ENCODE measurements around the gene FSIP2. TPM values are rescaled to one million over a fixed set of nuclear protein-coding genes. Genes with fewer than 3 reads are reported as not detected.

Gene FSIP2
- total RNA-seq, 2 experiments from 2014 or later: 0.14 TPM; not detected in 1

GRCh38 chr2:185787227-185788145 is 48.9 kb downstream of the FSIP2 start:
- H3K9me3 Mint-ChIP-seq: no peaks in the 10 kb centered on the region
- no peak overlapping the region for H3K27ac Mint-ChIP-seq
- H3K27me3 Mint-ChIP-seq: no peaks in the 10 kb centered on the region
- no peak for DNase-seq
- no peak overlapping the region for H3K4me3 Mint-ChIP-seq
- intact Hi-C loops (cut with micrococcal nuclease): no loop called here
- ChIA-PET CTCF (no interaction called here), POLR2A (no interaction called here)
- TF ChIP-seq, protein P1, sequence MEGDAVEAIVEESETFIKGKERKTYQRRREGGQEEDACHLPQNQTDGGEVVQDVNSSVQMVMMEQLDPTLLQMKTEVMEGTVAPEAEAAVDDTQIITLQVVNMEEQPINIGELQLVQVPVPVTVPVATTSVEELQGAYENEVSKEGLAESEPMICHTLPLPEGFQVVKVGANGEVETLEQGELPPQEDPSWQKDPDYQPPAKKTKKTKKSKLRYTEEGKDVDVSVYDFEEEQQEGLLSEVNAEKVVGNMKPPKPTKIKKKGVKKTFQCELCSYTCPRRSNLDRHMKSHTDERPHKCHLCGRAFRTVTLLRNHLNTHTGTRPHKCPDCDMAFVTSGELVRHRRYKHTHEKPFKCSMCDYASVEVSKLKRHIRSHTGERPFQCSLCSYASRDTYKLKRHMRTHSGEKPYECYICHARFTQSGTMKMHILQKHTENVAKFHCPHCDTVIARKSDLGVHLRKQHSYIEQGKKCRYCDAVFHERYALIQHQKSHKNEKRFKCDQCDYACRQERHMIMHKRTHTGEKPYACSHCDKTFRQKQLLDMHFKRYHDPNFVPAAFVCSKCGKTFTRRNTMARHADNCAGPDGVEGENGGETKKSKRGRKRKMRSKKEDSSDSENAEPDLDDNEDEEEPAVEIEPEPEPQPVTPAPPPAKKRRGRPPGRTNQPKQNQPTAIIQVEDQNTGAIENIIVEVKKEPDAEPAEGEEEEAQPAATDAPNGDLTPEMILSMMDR (IDR thresholded peaks at IDR 0.05): no peak
- H3K4me1 Mint-ChIP-seq (ENCODE audit: low read depth): no peaks in the 10 kb centered on the region
- H3K36me3 Mint-ChIP-seq (ENCODE audit: low read depth): no peaks in the 10 kb centered on the region
- ATAC-seq: no peak

DNA sequence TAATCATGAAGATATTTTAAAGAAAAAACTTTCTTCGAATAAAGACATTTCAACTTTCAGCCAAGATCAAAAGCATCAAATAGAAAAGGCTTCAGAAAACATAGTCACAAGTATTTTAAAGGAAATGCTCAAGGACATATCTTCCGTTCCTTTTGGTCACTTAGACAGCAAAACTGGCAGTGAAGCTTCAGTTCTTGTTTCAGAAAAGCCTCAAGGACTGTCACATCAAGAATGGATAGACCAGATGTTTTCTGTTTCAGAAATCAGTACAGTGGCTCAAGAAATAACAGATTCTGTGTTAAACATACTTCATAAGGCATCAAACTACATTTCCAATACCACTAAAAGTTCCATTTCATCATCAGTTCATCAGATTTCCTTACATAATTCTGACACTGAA is 51.8 kb downstream of the FSIP2 start:
- ATAC-seq (no peak), DNase-seq (no peak)
- no peaks in the 10 kb centered on the region for H3K27me3 Mint-ChIP-seq
- H3K9me3 Mint-ChIP-seq: no peaks in the 10 kb centered on the region
- H3K27ac Mint-ChIP-seq: no peak overlapping the region
- no peak overlapping the region for H3K4me3 Mint-ChIP-seq
- CTCF ChIA-PET: no interaction called here
- TF ChIP-seq, protein P1 (IDR thresholded peaks at IDR 0.05): no peak
- intact Hi-C loops (cut with micrococcal nuclease): no loop called here
- H3K4me1 Mint-ChIP-seq (ENCODE audit: low read depth): no peaks in the 10 kb centered on the region
- H3K36me3 Mint-ChIP-seq (ENCODE audit: low read depth): no peaks in the 10 kb centered on the region
- POLR2A ChIA-PET: no interaction called here

GRCh38 chr2:185793532-185794345 is 55.1 kb downstream of the FSIP2 start:
- TF ChIP-seq, protein P1 (IDR thresholded peaks at IDR 0.05): no peak
- Mint-ChIP-seq H3K27me3 (no peaks in the 10 kb centered on the region), H3K36me3 (ENCODE audit: low read depth) (peaks cover 1% of the 10 kb centered on the region), H3K27ac (no peak overlapping the region), H3K4me1 (ENCODE audit: low read depth) (no peaks in the 10 kb centered on the region), H3K4me3 (no peak overlapping the region), H3K9me3 (no peaks in the 10 kb centered on the region)
- intact Hi-C loops (cut with micrococcal nuclease): no loop called here
- DNase-seq (no peak), ATAC-seq (no peak)
- ChIA-PET POLR2A (no interaction called here), CTCF (no interaction called here)

- ChIA-PET CTCF (no interaction called here), POLR2A (no interaction called here)
- DNase-seq (no peak), ATAC-seq (no peak)
- TF ChIP-seq, protein P1 (IDR thresholded peaks at IDR 0.05): no peak
- H3K9me3 Mint-ChIP-seq: no peaks in the 10 kb centered on the region
- H3K27me3 Mint-ChIP-seq: no peaks in the 10 kb centered on the region
- no peak overlapping the region for H3K27ac Mint-ChIP-seq
- no peak overlapping the region for H3K4me3 Mint-ChIP-seq
- intact Hi-C loops (cut with micrococcal nuclease): no loop called here
- H3K4me1 Mint-ChIP-seq (ENCODE audit: low read depth): no peaks in the 10 kb centered on the region
- H3K36me3 Mint-ChIP-seq (ENCODE audit: low read depth): peaks cover 1% of the 10 kb centered on the region
Observed at GRCh38 chr2:185796758-185797157, 58.2 kb downstream of the FSIP2 start.

DNA sequence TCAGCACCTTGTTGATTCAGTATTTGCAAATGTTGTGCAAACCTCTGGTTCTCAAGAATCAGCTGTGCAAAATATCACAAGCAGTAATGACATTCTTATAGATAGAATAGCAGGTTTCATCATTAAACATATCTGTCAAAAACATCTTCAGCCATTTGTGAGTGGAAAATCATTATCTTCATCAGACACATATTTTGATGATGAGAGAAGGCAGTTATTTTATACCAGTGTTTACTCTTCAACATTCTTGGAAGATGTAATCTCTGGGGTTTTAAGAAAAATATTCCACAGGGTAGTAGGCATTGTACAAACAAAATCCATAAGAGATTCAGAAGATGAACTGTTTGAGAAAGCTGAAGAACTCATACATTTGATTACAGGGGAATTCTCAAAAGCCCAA is 64.3 kb downstream of the FSIP2 start:
- intact Hi-C loops (cut with micrococcal nuclease): no loop called here
- no peaks in the 10 kb centered on the region for H3K36me3 Mint-ChIP-seq (ENCODE audit: low read depth)
- ChIA-PET CTCF (no interaction called here), POLR2A (no interaction called here)
- no peak overlapping the region for H3K27ac Mint-ChIP-seq
- no peaks in the 10 kb centered on the region for H3K9me3 Mint-ChIP-seq
- DNase-seq: no peak
- H3K4me3 Mint-ChIP-seq: no peak overlapping the region
- no peaks in the 10 kb centered on the region for H3K4me1 Mint-ChIP-seq (ENCODE audit: low read depth)
- TF ChIP-seq, protein P1 (IDR thresholded peaks at IDR 0.05): no peak
- H3K27me3 Mint-ChIP-seq: no peaks in the 10 kb centered on the region
- no peak for ATAC-seq
